Measurements from ENCODE around the gene SAFB.
A peak's percentile ranks its signal among the peaks of the same experiment; 100 is the strongest.

The SAFB gene

GRCh38 chr19:5690125-5690954 is 67.5 kb downstream of the SAFB start, which contains the start of gene RPL36:
RPL36 (plus strand) TSS chr19:5690295; CDS start chr19:5690508, 213 bp downstream.
- Histone ChIP-seq H4K8ac (ENCODE audit: low read depth, low read length) (peak within 1 kb of the TSS; percentile 89), H3K36me3 (ENCODE audit: control insufficient read depth in 1 of 2, insufficient read depth in 2 of 2, low read length in 2 of 2) (peaks cover 41 to 43% of the 10 kb centered on the region in 2 experiments), H3K27me3 (ENCODE audit: insufficient read depth, low read length) (no peaks in the 10 kb centered on the region), H3K9ac (ENCODE audit: low read length) (peak within 1 kb of the TSS; percentile 98), H2BK120ac (ENCODE audit: insufficient read depth, low read length, poor library complexity) (peak within 1 kb of the TSS; percentile 65), H2AFZ (ENCODE audit: insufficient read depth, low read length, poor library complexity) (peak within 1 kb of the TSS; percentile 63), H3K4ac (ENCODE audit: low read depth, low read length) (peak within 1 kb of the TSS; percentile 99), H3K79me1 (ENCODE audit: low read length) (peaks cover 9% of the 10 kb centered on the region), H4K12ac (ENCODE audit: low read depth, low read length) (peak within 1 kb of the TSS; percentile 91), H3K18ac (ENCODE audit: low read length) (peak within 1 kb of the TSS; percentile 90), H3K79me2 (ENCODE audit: control insufficient read depth, insufficient read depth, low read length, poor library complexity) (peaks cover 31% of the 10 kb centered on the region), H2BK5ac (ENCODE audit: low read depth, low read length, poor library complexity) (peak within 1 kb of the TSS; percentile 82), H2AK5ac (ENCODE audit: low read length) (peak within 1 kb of the TSS; percentile 94), H3K23ac (ENCODE audit: low read length) (no peak within 1 kb of the TSS), H4K91ac (ENCODE audit: low read depth, low read length) (peak within 1 kb of the TSS; percentile 86), H3K14ac (ENCODE audit: low read length) (peak within 1 kb of the TSS; percentile 99), H3K4me2 (ENCODE audit: low read length) (peak within 1 kb of the TSS; percentile 59), H2BK12ac (ENCODE audit: low read length) (no peak within 1 kb of the TSS), H3K4me1 (ENCODE audit: control insufficient read depth in 1 of 2, insufficient read depth in 2 of 2, low read length in 2 of 2) (peaks cover 11 to 16% of the 10 kb centered on the region in 2 experiments), H3K4me3 (ENCODE audit: low read depth, low read length) (peak within 1 kb of the TSS; percentile 92), H3K9me3 (ENCODE audit: insufficient read depth, low read depth, low read length) (no peaks in the 10 kb centered on the region), H3K27ac (ENCODE audit: low read depth, low read length) (peak within 1 kb of the TSS; percentile 70)
- peak; percentile 99 to 100 for DNase-seq
- no CpG with 5 or more reads among the region's 73 CpGs for WGBS (ENCODE audit: extremely low coverage, insufficient coverage, insufficient read length)

GRCh38 chr19:5690955-5691821 is 68.3 kb downstream of the SAFB start:
- Histone ChIP-seq H3K27ac (ENCODE audit: low read depth, low read length) (no peak overlapping the region), H3K18ac (ENCODE audit: low read length) (peak overlapping the region; percentile 4), H3K4me2 (ENCODE audit: low read length) (peak overlapping the region; percentile 59), H2AFZ (ENCODE audit: insufficient read depth, low read length, poor library complexity) (no peak overlapping the region), H2AK5ac (ENCODE audit: low read length) (peak overlapping the region; percentile 9), H3K9ac (ENCODE audit: low read length) (peak overlapping the region; percentile 98), H3K23ac (ENCODE audit: low read length) (no peak overlapping the region), H3K9me3 (ENCODE audit: insufficient read depth, low read depth, low read length) (no peaks in the 10 kb centered on the region), H3K79me2 (ENCODE audit: control insufficient read depth, insufficient read depth, low read length, poor library complexity) (peaks cover 31% of the 10 kb centered on the region), H3K36me3 (ENCODE audit: control insufficient read depth in 1 of 2, insufficient read depth in 2 of 2, low read length in 2 of 2) (peaks cover 50 to 51% of the 10 kb centered on the region in 2 experiments), H3K4me3 (ENCODE audit: low read depth, low read length) (peak overlapping the region; percentile 92), H3K14ac (ENCODE audit: low read length) (peak overlapping the region; percentile 99), H2BK5ac (ENCODE audit: low read depth, low read length, poor library complexity) (no peak overlapping the region), H3K4ac (ENCODE audit: low read depth, low read length) (peak overlapping the region; percentile 99), H2BK120ac (ENCODE audit: insufficient read depth, low read length, poor library complexity) (no peak overlapping the region), H3K4me1 (ENCODE audit: control insufficient read depth in 1 of 2, insufficient read depth in 2 of 2, low read length in 2 of 2) (peaks cover 10 to 15% of the 10 kb centered on the region in 2 experiments), H3K79me1 (ENCODE audit: low read length) (peaks cover 9% of the 10 kb centered on the region), H4K91ac (ENCODE audit: low read depth, low read length) (peak overlapping the region; percentile 86), H3K27me3 (ENCODE audit: insufficient read depth, low read length) (no peaks in the 10 kb centered on the region), H4K12ac (ENCODE audit: low read depth, low read length) (peak overlapping the region; percentile 3), H2BK12ac (ENCODE audit: low read length) (no peak overlapping the region), H4K8ac (ENCODE audit: low read depth, low read length) (no peak overlapping the region)
- WGBS (ENCODE audit: extremely low coverage, insufficient coverage, insufficient read length), result no CpG with 5 or more reads among the region's 54 CpGs
- DNase-seq, result peak in 1 of 2 donors; percentile 47

DNA sequence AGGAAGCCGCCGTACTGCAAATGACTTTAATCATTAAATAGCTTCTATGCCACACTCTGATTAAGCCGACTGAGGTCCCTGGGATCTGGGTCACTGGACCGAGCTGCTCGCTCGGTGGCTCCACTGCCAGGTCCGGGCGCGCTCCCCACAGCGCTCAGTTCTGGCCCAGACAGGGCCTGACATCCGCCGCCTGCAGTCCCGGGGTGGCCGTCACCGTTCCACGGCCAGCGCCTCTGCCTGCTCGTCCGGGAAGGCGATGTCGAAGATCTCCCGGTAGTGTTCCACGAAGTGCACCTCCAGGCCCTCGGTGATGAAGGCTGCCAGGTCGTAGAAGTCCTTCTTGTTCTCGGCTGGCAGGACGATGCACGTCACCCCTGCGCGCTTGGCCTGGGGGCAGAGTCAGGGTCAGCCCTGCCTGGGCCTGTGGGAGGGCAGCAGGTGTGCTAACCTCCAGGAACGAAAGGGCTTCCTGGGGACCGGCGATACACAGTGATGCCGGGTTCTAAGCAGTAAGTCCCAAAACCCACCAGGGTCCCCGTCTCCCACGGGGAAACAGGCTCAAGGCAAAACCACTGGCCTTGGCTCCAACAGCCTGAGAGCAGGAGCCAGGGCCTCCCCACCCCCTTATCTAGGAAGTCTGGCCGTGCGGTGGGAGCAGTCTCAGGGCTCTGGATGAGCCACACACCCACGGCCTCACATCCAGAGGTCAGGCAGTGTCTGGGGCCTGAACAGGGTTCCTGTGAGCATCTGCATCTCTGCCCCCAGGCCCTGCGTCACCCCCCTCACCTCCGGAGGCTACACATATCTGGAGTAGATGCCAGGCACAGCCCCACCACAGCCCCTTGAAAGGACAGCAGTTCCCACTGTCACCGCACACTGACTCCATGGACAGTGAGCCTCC is 69.2 kb downstream of the SAFB start:
- WGBS (ENCODE audit: extremely low coverage, insufficient coverage, insufficient read length), result no CpG with 5 or more reads among the region's 42 CpGs
- Histone ChIP-seq H3K4me2 (ENCODE audit: low read length) (peak overlapping the region; percentile 59), H3K14ac (ENCODE audit: low read length) (no peak overlapping the region), H2AFZ (ENCODE audit: insufficient read depth, low read length, poor library complexity) (no peak overlapping the region), H3K9ac (ENCODE audit: low read length) (peak overlapping the region; percentile 23), H4K12ac (ENCODE audit: low read depth, low read length) (no peak overlapping the region), H3K18ac (ENCODE audit: low read length) (no peak overlapping the region), H3K79me2 (ENCODE audit: control insufficient read depth, insufficient read depth, low read length, poor library complexity) (peaks cover 31% of the 10 kb centered on the region), H3K79me1 (ENCODE audit: low read length) (peaks cover 7% of the 10 kb centered on the region), H3K9me3 (ENCODE audit: insufficient read depth, low read depth, low read length) (no peaks in the 10 kb centered on the region), H3K23ac (ENCODE audit: low read length) (no peak overlapping the region), H3K4me1 (ENCODE audit: control insufficient read depth in 1 of 2, insufficient read depth in 2 of 2, low read length in 2 of 2) (peaks cover 8 to 11% of the 10 kb centered on the region in 2 experiments), H3K4me3 (ENCODE audit: low read depth, low read length) (peak overlapping the region; percentile 92), H3K27me3 (ENCODE audit: insufficient read depth, low read length) (no peaks in the 10 kb centered on the region), H4K8ac (ENCODE audit: low read depth, low read length) (no peak overlapping the region), H3K27ac (ENCODE audit: low read depth, low read length) (no peak overlapping the region), H3K36me3 (ENCODE audit: control insufficient read depth in 1 of 2, insufficient read depth in 2 of 2, low read length in 2 of 2) (peaks cover 58 to 60% of the 10 kb centered on the region in 2 experiments), H2BK12ac (ENCODE audit: low read length) (no peak overlapping the region), H2BK5ac (ENCODE audit: low read depth, low read length, poor library complexity) (no peak overlapping the region), H4K91ac (ENCODE audit: low read depth, low read length) (no peak overlapping the region), H2AK5ac (ENCODE audit: low read length) (no peak overlapping the region), H2BK120ac (ENCODE audit: insufficient read depth, low read length, poor library complexity) (no peak overlapping the region), H3K4ac (ENCODE audit: low read depth, low read length) (peak overlapping the region; percentile 99)
- DNase-seq, result no peak

Measured in trophoblast cell (in vitro differentiated cells and primary cell).